CD14-positive monocyte (primary cell): Measurements from ENCODE around the gene RAB14. TPM values are rescaled to one million over a fixed set of nuclear protein-coding genes. Genes with fewer than 3 reads are reported as not detected.
A peak's percentile ranks its signal among the peaks of the same experiment; 100 is the strongest.

ENCODE experiments used
- DNase-seq, 3 donors: peaks; one replicate each; pipeline ENCODE4 v3.0.0-alpha.2; 2011 to 2022
- H2AFZ ChIP-seq: 2 replicates; pipeline ENCODE4 v1.6.0; 2012; ENCODE audit warnings: mild to moderate bottlenecking, low read depth, low read length, inconsistent platforms; ENCODE audit not compliant: insufficient read depth, poor library complexity, severe bottlenecking
- H3K27ac ChIP-seq, 2 donors: 1 replicate in 1 of 2; 2 replicates in 1 of 2; pipeline ENCODE4 v1.5.1; 2012 to 2013; ENCODE audit warnings: low read length in 2 of 2, control low read depth in 1 of 2, inconsistent platforms in 1 of 2, low read depth in 1 of 2, mild to moderate bottlenecking in 1 of 2
- H3K27me3 ChIP-seq, 2 donors: one replicate each; pipeline versions ENCODE4 v1.6.0 to v1.6.1; 2011 to 2013; ENCODE audit warnings: low read length in 2 of 2; ENCODE audit not compliant: control insufficient read depth in 2 of 2, insufficient read depth in 2 of 2
- H3K36me3 ChIP-seq, 2 donors: replicated peaks in 1 of 2; 1 replicate in 1 of 2; 2 replicates in 1 of 2; pipeline versions ENCODE4 v1.5.1 to v1.6.1; 2012 to 2013; ENCODE audit warnings: low read length in 2 of 2, control low read depth in 1 of 2, inconsistent platforms in 1 of 2, mild to moderate bottlenecking in 1 of 2; ENCODE audit not compliant: insufficient read depth in 2 of 2, control insufficient read depth in 1 of 2
- H3K4me1 ChIP-seq, 2 donors: 1 replicate in 1 of 2; 2 replicates in 1 of 2; pipeline versions ENCODE4 v1.5.1 to v1.6.1; 2012 to 2013; ENCODE audit warnings: low read length in 2 of 2, control low read depth in 1 of 2, inconsistent platforms in 1 of 2, mild to moderate bottlenecking in 1 of 2, moderate library complexity in 1 of 2; ENCODE audit not compliant: insufficient read depth in 2 of 2, control insufficient read depth in 1 of 2
- H3K4me2 ChIP-seq: replicated peaks from 2 replicates; pipeline ENCODE3; 2012; ENCODE audit warnings: low read length, moderate library complexity, mild to moderate bottlenecking; ENCODE audit not compliant: poor library complexity, severe bottlenecking; ENCODE audit errors: extremely low read depth
- H3K4me3 ChIP-seq, 3 experiments: fragments of 200-600 bp in 1 of 3; sonication (generic) in 1 of 3; replicated peaks in 1 of 3; 1 replicate in 2 of 3; 2 replicates in 1 of 3; pipeline ENCODE4 v1.5.1; 2011 to 2013; ENCODE audit warnings: low read length in 3 of 3, mild to moderate bottlenecking in 3 of 3, control low read depth in 2 of 3, low read depth in 2 of 3, inconsistent platforms in 1 of 3, moderate library complexity in 1 of 3
- H3K79me2 ChIP-seq: 2 replicates; pipeline ENCODE4 v1.6.0; 2012; ENCODE audit warnings: mild to moderate bottlenecking, control low read depth, inconsistent platforms, low read length, moderate library complexity; ENCODE audit not compliant: insufficient read depth
- H3K9ac ChIP-seq: 2 replicates; pipeline ENCODE4 v1.6.0; 2017; ENCODE audit warnings: low read length, mild to moderate bottlenecking; ENCODE audit not compliant: insufficient read depth, poor library complexity, severe bottlenecking
- H3K9me3 ChIP-seq, 2 donors: replicated peaks in 1 of 2; 1 replicate in 1 of 2; 2 replicates in 1 of 2; pipeline versions ENCODE4 v1.5.1 to v1.6.1; 2012 to 2013; ENCODE audit warnings: low read length in 2 of 2, control low read depth in 1 of 2; ENCODE audit not compliant: control insufficient read depth in 1 of 2, insufficient read depth in 1 of 2
- H4K20me1 ChIP-seq: 2 replicates; pipeline ENCODE4 v1.6.0; 2012; ENCODE audit warnings: mild to moderate bottlenecking, low read length, control low read depth, moderate library complexity; ENCODE audit not compliant: insufficient read depth
- H3K27ac Mint-ChIP-seq, 7 donors: one replicate each; pipeline ENCODE4 v1.8.0; 2020; ENCODE audit warnings: mild to moderate bottlenecking in 7 of 7, mixed read lengths in 7 of 7, moderate library complexity in 6 of 7, inconsistent platforms in 2 of 7
- H3K27me3 Mint-ChIP-seq, 3 donors: one replicate each; pipeline ENCODE4 v1.8.0; 2021 to 2022; ENCODE audit warnings: low read depth in 3 of 3, mild to moderate bottlenecking in 3 of 3, mixed read lengths in 3 of 3, moderate library complexity in 3 of 3, inconsistent platforms in 1 of 3
- H3K36me3 Mint-ChIP-seq, 2 donors: one replicate each; pipeline ENCODE4 v1.8.0; 2020; ENCODE audit warnings: mixed read lengths in 2 of 2, inconsistent platforms in 1 of 2, mild to moderate bottlenecking in 1 of 2
- H3K4me1 Mint-ChIP-seq: one replicate; pipeline ENCODE4 v1.8.0; 2020; ENCODE audit warnings: mild to moderate bottlenecking, mixed read lengths
- H3K4me3 Mint-ChIP-seq, 2 donors: one replicate each; pipeline ENCODE4 v1.8.0; 2020; ENCODE audit warnings: mild to moderate bottlenecking in 2 of 2, mixed read lengths in 2 of 2, moderate library complexity in 1 of 2
- H3K9me3 Mint-ChIP-seq, 7 donors: one replicate each; pipeline ENCODE4 v1.8.0; 2020 to 2022; ENCODE audit warnings: mixed read lengths in 7 of 7, mild to moderate bottlenecking in 6 of 7, moderate library complexity in 6 of 7, inconsistent platforms in 2 of 7
- WGBS: methylation state at CpG from one replicate; pipeline ENCODE4 v1.1.5; 2013; ENCODE audit warnings: missing lambda C conversion rate; ENCODE audit not compliant: insufficient coverage; 5-methylcytosine and 5-hydroxymethylcytosine counted together
- intact Hi-C, 2 donors: fragments of 100-400 bp; cut with micrococcal nuclease; formaldehyde crosslinking; loops; one replicate each; pipeline versions ENCODE4 v1.15.0 to v1.15.1; 2023
- polyA plus RNA-seq, 3 donors: library from polyadenylated mRNA; depleted of rRNA in 1 of 3; unstranded in 2 of 3; stranded (reverse) in 1 of 3; fragments of 300-500 nt in 2 of 3; fragments of >200 nt in 1 of 3; fragmentation: Illumina TruSeq in 2 of 3; gene quantifications; 1 replicate in 2 of 3; 2 replicates in 1 of 3; pipeline ENCODE4 v1.2.3, GENCODE V29; 2012 to 2021
- TF ChIP-seq, protein P1 (sequence below): fragments of 200-600 bp; IDR thresholded peaks from one replicate; pipeline ENCODE4 v1.8.0; 2022; ENCODE audit warnings: antibody characterized with exemption, mild to moderate bottlenecking

Gene RAB14
- polyA plus RNA-seq, 3 donors, result 23.1 to 60.0 (median 44.4) TPM

GRCh38 chr9:121160025-121160424, 41.6 kb downstream of the RAB14 start:
- Mint-ChIP-seq H3K27ac (peak overlapping the region; percentile 19 to 86 (median 85)), H3K4me1 (peaks cover 34% of the 10 kb centered on the region), H3K4me3 (no peak overlapping the region), H3K27me3 (no peaks in the 10 kb centered on the region), H3K9me3 (no peaks in the 10 kb centered on the region), H3K36me3 (peaks cover 68 to 79% of the 10 kb centered on the region in 2 donors)
- WGBS, result no CpG with 5 or more reads among the region's 1 CpG
- Histone ChIP-seq H3K4me3 (peak overlapping the region in 1 of 3 experiments; percentile 41), H3K9ac (peak overlapping the region; percentile 7), H3K36me3 (peaks cover 64 to 84% of the 10 kb centered on the region in 2 donors), H3K27me3 (no peaks in the 10 kb centered on the region), H3K4me2 (peak overlapping the region; percentile 58), H3K27ac (peak overlapping the region in 1 of 2 donors; percentile 78), H3K4me1 (peaks cover 27% of the 10 kb centered on the region in 2 donors), H2AFZ (no peak overlapping the region), H4K20me1 (no peaks in the 10 kb centered on the region), H3K79me2 (no peaks in the 10 kb centered on the region), H3K9me3 (no peaks in the 10 kb centered on the region)
- TF ChIP-seq, protein P1, sequence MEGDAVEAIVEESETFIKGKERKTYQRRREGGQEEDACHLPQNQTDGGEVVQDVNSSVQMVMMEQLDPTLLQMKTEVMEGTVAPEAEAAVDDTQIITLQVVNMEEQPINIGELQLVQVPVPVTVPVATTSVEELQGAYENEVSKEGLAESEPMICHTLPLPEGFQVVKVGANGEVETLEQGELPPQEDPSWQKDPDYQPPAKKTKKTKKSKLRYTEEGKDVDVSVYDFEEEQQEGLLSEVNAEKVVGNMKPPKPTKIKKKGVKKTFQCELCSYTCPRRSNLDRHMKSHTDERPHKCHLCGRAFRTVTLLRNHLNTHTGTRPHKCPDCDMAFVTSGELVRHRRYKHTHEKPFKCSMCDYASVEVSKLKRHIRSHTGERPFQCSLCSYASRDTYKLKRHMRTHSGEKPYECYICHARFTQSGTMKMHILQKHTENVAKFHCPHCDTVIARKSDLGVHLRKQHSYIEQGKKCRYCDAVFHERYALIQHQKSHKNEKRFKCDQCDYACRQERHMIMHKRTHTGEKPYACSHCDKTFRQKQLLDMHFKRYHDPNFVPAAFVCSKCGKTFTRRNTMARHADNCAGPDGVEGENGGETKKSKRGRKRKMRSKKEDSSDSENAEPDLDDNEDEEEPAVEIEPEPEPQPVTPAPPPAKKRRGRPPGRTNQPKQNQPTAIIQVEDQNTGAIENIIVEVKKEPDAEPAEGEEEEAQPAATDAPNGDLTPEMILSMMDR, result no peak
- intact Hi-C loops, result no loop called here
- DNase-seq, result peak; percentile 19 to 76 (median 37)

DNA sequence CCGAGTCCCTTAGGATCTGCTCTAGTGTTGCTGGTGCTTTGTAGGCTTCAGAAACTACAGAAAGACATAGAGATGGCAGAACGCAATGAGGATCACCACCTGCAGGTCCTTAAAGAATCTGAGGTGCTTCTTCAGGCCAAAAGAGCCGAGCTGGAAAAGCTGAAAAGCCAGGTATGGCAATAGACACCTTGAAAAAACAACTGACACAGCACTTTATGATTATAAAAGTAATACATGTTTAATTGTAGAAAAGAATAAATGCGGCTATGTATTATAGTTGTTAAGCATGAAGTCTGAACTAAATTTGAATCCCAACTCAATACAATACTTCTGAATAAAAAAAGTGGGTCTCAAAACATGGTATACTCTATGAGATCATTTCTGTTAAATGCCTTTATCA, 43.7 kb downstream of the RAB14 start:
- Mint-ChIP-seq H3K4me1 (peaks cover 34% of the 10 kb centered on the region), H3K27ac (no peak overlapping the region), H3K36me3 (peaks cover 71 to 79% of the 10 kb centered on the region in 2 donors), H3K9me3 (no peaks in the 10 kb centered on the region), H3K4me3 (no peak overlapping the region), H3K27me3 (no peaks in the 10 kb centered on the region)
- Histone ChIP-seq H3K27me3 (no peaks in the 10 kb centered on the region), H3K4me1 (peaks cover 27% of the 10 kb centered on the region in 2 donors), H3K9ac (no peak overlapping the region), H3K79me2 (no peaks in the 10 kb centered on the region), H3K27ac (peak overlapping the region in 1 of 2 donors; percentile 14), H2AFZ (no peak overlapping the region), H3K36me3 (peaks cover 66 to 84% of the 10 kb centered on the region in 2 donors), H3K4me2 (no peak overlapping the region), H3K9me3 (no peaks in the 10 kb centered on the region), H4K20me1 (no peaks in the 10 kb centered on the region), H3K4me3 (no peak overlapping the region)
- 100% methylated on average over 1 of the region's 4 CpGs for WGBS
- intact Hi-C loops, result no loop called here
- TF ChIP-seq, protein P1, result no peak
- no peak for DNase-seq
